T follicular helper cell (primary cell): ENCODE data around the gene RBM33.
"Not testable (repeated sequence)": the region's sequence is repeated elsewhere in the genome, so short reads cannot be mapped to it uniquely, and the experiment has no call there.

Source experiments
- DNase-seq: peaks from one replicate; pipeline ENCODE4 v3.0.0-alpha.2; 2020; ENCODE audit warnings: low read depth

Gene RBM33

GRCh38 chr7:155660758-155661093 is 16.3 kb downstream of the RBM33 start:
- no peak for DNase-seq

- DNase-seq: no peak
Measured at GRCh38 chr7:155662343-155663043, 18.0 kb downstream of the RBM33 start.

GRCh38 chr7:155663937-155664336 is 19.5 kb downstream of the RBM33 start:
- DNase-seq: no peak

- DNase-seq: no peak
Measured at GRCh38 chr7:155665079-155665956, 20.9 kb downstream of the RBM33 start.

- DNase-seq: no peak
Measured at GRCh38 chr7:155665957-155666287, 21.5 kb downstream of the RBM33 start.

GRCh38 chr7:155667241-155667829 is 22.9 kb downstream of the RBM33 start:
- no peak for DNase-seq

- DNase-seq: no peak
Measured at GRCh38 chr7:155669717-155670505, 25.4 kb downstream of the RBM33 start.

GRCh38 chr7:155670521-155670920 is 26.1 kb downstream of the RBM33 start:
- DNase-seq: no peak

- DNase-seq: no peak
Measured at GRCh38 chr7:155674556-155674955, 30.1 kb downstream of the RBM33 start.

GRCh38 chr7:155676052-155676451 is 31.6 kb downstream of the RBM33 start:
- DNase-seq: no peak

- DNase-seq: no peak
Measured at GRCh38 chr7:155677688-155678087, 33.2 kb downstream of the RBM33 start.

GRCh38 chr7:155680124-155680523 is 35.7 kb downstream of the RBM33 start:
- no peak for DNase-seq

- no peak for DNase-seq
Measured at GRCh38 chr7:155680864-155681263, 36.4 kb downstream of the RBM33 start.

GRCh38 chr7:155681663-155682062 is 37.2 kb downstream of the RBM33 start:
- DNase-seq: no peak

- DNase-seq: no peak
Measured at GRCh38 chr7:155682484-155682883, 38.0 kb downstream of the RBM33 start.

- no peak for DNase-seq
Measured at GRCh38 chr7:155683098-155683497, 38.6 kb downstream of the RBM33 start.

GRCh38 chr7:155683714-155684113 is 39.3 kb downstream of the RBM33 start:
- no peak for DNase-seq

GRCh38 chr7:155684543-155684942 is 40.1 kb downstream of the RBM33 start:
- no peak for DNase-seq

- DNase-seq: no peak
Measured at GRCh38 chr7:155685070-155685790, 40.8 kb downstream of the RBM33 start.

GRCh38 chr7:155685791-155686160 is 41.3 kb downstream of the RBM33 start:
- no peak for DNase-seq

- not testable (repeated sequence) for DNase-seq
Measured at GRCh38 chr7:155686620-155687324, 42.3 kb downstream of the RBM33 start.
